Stimulated activated CD4-positive, alpha-beta T cell treated with anti-CD3 and anti-CD28 coated beads, TNF-alpha, amount 100 ng/mL, for 1 hour (primary cell): ENCODE results near the gene FCN2.

ENCODE experiments used
- DNase-seq, 3 donors: peaks; one replicate each; pipeline ENCODE4 v3.0.0-alpha.2; 2020; ENCODE audit warnings: low read depth in 3 of 3, low spot score in 1 of 3

FCN2 gene

GRCh38 chr9:134887686-134888602 lies 7.3 kb downstream of the FCN2 start:
- DNase-seq = no peak

- DNase-seq = no peak
Measured at GRCh38 chr9:134888603-134889190, 8.1 kb downstream of the FCN2 start.

GRCh38 chr9:134889386-134890154 lies 9.0 kb downstream of the FCN2 start:
- DNase-seq = no peak

- no peak for DNase-seq
Measured at GRCh38 chr9:134890155-134890495, 9.5 kb downstream of the FCN2 start.

- DNase-seq = no peak
Measured at GRCh38 chr9:134891053-134891452, 10.4 kb downstream of the FCN2 start.

GRCh38 chr9:134891713-134892112 lies 11.1 kb downstream of the FCN2 start:
- DNase-seq = no peak

GRCh38 chr9:134892221-134892620 lies 11.6 kb downstream of the FCN2 start:
- DNase-seq = no peak

- DNase-seq = no peak
Measured at GRCh38 chr9:134892820-134893420, 12.3 kb downstream of the FCN2 start.

GRCh38 chr9:134894136-134894860 lies 13.7 kb downstream of the FCN2 start:
- DNase-seq = no peak

- DNase-seq = no peak
Measured at GRCh38 chr9:134895097-134895496, 14.5 kb downstream of the FCN2 start.

- DNase-seq = no peak
Measured at GRCh38 chr9:134895567-134895907, 14.9 kb downstream of the FCN2 start.

- DNase-seq = no peak
Measured at GRCh38 chr9:134895908-134896833, 15.6 kb downstream of the FCN2 start.

- no peak for DNase-seq
Measured at GRCh38 chr9:134896834-134897583, 16.4 kb downstream of the FCN2 start.

- DNase-seq = no peak
Measured at GRCh38 chr9:134897584-134898170, 17.1 kb downstream of the FCN2 start.

GRCh38 chr9:134898319-134898718 lies 17.7 kb downstream of the FCN2 start:
- no peak for DNase-seq

GRCh38 chr9:134899168-134899567 lies 18.6 kb downstream of the FCN2 start:
- no peak for DNase-seq

- no peak for DNase-seq
Measured at GRCh38 chr9:134899818-134900217, 19.2 kb downstream of the FCN2 start.

GRCh38 chr9:134902936-134903335 lies 22.3 kb downstream of the FCN2 start:
- DNase-seq = no peak
